K562 (cell line): ENCODE results near the gene AQP5. TPM values are rescaled to one million over a fixed set of nuclear protein-coding genes. Genes with fewer than 3 reads are reported as not detected.

Experiments
- GABPB1 ChIP-seq: sonication (generic); formaldehyde crosslinking; IDR thresholded peaks from 2 replicates; pipeline ENCODE4 v1.8.0; 2022; ENCODE audit warnings: mild to moderate bottlenecking, missing genetic modification reagents
- MIER1 ChIP-seq: fragments of 450-650 bp; IDR thresholded peaks from 2 replicates; pipeline ENCODE4 v1.6.1; 2016; ENCODE audit warnings: antibody characterized with exemption, mild to moderate bottlenecking, low read depth
- POLR2G ChIP-seq: fragments of 200-400 bp; formaldehyde crosslinking; IDR thresholded peaks from 2 replicates; pipeline ENCODE4 v1.6.1; 2017; ENCODE audit warnings: low read depth, mild to moderate bottlenecking, antibody characterized with exemption, low read length, moderate library complexity
- TAF7 ChIP-seq: fragments of 450-650 bp; IDR thresholded peaks from 2 replicates; pipeline ENCODE4 v1.6.1; 2016; ENCODE audit warnings: missing genetic modification characterization, missing compliant biosample characterization
- TEAD4 ChIP-seq, 2 experiments: sonication (generic) in 1 of 2; formaldehyde crosslinking in 1 of 2; IDR thresholded peaks; 2 replicates each; pipeline versions ENCODE4 v1.6.1 to v1.8.0; 2012 to 2022; ENCODE audit warnings: borderline replicate concordance in 1 of 2, inconsistent platforms in 1 of 2, low read length in 1 of 2, mild to moderate bottlenecking in 1 of 2, missing genetic modification reagents in 1 of 2
- polyA plus RNA-seq, 8 experiments: library from polyadenylated mRNA; depleted of rRNA in 4 of 8; stranded (reverse) in 5 of 8; unstranded in 3 of 8; fragments of >200 nt; fragmentation: Nextera tagmentation in 2 of 8; fragmentation: Illumina TruSeq in 1 of 8; extraction: Ambion mirVana in 2 of 8; extraction: Trizol in 1 of 8; gene quantifications; 2 replicates each; pipeline versions ENCODE4 v1.2.1 to v1.2.3, GENCODE V29; 2011 to 2014; ENCODE audit warnings: inconsistent platforms in 1 of 8, missing spikeins in 1 of 8
- total RNA-seq, 7 experiments: library from RNA; depleted of rRNA in 6 of 7; stranded (reverse); fragments of >200 nt in 6 of 7; fragmentation: Illumina TruSeq in 2 of 7; extraction: Trizol in 2 of 7; gene quantifications; 2 replicates each; pipeline versions ENCODE4 v1.2.1 to v1.2.3, GENCODE V29; 2011 to 2021; ENCODE audit warnings: low replicate concordance in 1 of 7
- TF ChIP-seq, protein P1 (sequence below), 2 experiments: fragments of 450-650 bp in 1 of 2; sonication (generic) in 1 of 2; formaldehyde crosslinking in 1 of 2; IDR thresholded peaks; 2 replicates each; pipeline versions ENCODE4 v1.7.1 to v1.9.0; 2016 to 2022; ENCODE audit warnings: inconsistent platforms in 1 of 2, mild to moderate bottlenecking in 1 of 2, missing genetic modification reagents in 1 of 2
- TF ChIP-seq, protein P2 (sequence below), 2 experiments: fragments of 450-650 bp in 1 of 2; sonication (generic) in 1 of 2; formaldehyde crosslinking in 1 of 2; IDR thresholded peaks in 1 of 2; conservative IDR thresholded peaks in 1 of 2; 2 replicates each; pipeline versions ENCODE4 v1.6.1 to v1.8.1; 2016 to 2023; ENCODE audit warnings: mild to moderate bottlenecking in 2 of 2, moderate library complexity in 2 of 2, inconsistent platforms in 1 of 2, missing genetic modification reagents in 1 of 2

Gene AQP5
- total and polyA plus RNA-seq, 9 of the 15 experiments (the other 6 are each of a cell fraction or from before 2014, with no cell fraction given), result not detected

DNA sequence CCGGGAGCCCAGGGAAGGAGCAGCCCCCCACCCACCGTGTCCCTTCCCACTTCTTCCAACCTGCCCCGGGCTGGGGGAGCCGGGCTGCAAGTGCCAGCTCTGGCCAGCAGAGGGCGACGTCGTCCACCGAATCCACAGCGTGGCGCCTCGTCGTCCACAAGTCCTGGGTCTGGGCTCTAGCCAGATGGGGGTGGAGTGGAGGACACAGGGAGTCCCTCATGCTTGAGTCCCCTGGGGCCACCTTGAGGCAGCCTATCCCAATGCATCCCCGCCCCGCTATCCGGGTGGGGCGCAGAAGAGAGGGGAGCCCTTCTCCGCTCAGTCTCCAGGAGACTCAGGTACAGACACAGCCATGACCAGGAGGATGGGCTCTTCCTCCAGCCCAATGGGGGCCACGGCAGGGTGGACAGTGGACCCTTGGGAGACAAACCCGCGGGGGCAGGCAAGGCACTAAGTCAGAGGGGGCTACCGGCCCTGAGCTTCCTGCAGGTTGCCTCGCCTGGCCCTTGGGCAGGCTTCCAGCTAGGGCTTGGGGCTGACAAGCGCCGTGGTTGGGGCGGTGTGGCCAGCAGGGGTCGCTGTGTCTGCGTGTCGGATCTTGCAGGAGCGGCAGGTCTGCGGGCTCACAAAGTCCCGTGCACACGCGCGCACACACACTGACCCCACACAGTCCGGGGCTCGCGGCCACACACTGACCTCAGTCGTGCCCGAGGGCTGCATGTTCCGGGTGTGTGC lies 5.5 kb downstream of the AQP5 start (continued):
- TF ChIP-seq, protein P1, sequence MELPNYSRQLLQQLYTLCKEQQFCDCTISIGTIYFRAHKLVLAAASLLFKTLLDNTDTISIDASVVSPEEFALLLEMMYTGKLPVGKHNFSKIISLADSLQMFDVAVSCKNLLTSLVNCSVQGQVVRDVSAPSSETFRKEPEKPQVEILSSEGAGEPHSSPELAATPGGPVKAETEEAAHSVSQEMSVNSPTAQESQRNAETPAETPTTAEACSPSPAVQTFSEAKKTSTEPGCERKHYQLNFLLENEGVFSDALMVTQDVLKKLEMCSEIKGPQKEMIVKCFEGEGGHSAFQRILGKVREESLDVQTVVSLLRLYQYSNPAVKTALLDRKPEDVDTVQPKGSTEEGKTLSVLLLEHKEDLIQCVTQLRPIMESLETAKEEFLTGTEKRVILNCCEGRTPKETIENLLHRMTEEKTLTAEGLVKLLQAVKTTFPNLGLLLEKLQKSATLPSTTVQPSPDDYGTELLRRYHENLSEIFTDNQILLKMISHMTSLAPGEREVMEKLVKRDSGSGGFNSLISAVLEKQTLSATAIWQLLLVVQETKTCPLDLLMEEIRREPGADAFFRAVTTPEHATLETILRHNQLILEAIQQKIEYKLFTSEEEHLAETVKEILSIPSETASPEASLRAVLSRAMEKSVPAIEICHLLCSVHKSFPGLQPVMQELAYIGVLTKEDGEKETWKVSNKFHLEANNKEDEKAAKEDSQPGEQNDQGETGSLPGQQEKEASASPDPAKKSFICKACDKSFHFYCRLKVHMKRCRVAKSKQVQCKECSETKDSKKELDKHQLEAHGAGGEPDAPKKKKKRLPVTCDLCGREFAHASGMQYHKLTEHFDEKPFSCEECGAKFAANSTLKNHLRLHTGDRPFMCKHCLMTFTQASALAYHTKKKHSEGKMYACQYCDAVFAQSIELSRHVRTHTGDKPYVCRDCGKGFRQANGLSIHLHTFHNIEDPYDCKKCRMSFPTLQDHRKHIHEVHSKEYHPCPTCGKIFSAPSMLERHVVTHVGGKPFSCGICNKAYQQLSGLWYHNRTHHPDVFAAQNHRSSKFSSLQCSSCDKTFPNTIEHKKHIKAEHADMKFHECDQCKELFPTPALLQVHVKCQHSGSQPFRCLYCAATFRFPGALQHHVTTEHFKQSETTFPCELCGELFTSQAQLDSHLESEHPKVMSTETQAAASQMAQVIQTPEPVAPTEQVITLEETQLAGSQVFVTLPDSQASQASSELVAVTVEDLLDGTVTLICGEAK (IDR thresholded peaks at IDR 0.05), result peak; percentile 52; the same call in 1 of the 2 replicates
- TF ChIP-seq, protein P1 (CRISPR knock-in tag; IDR thresholded peaks at IDR 0.05), result no peak
- no peak for TF ChIP-seq TEAD4 (IDR thresholded peaks at IDR 0.05; ENCODE audit: low read length)
- no peak for TF ChIP-seq TEAD4 (CRISPR knock-in tag; IDR thresholded peaks at IDR 0.05; ENCODE audit: borderline replicate concordance)
- no peak for TF ChIP-seq TAF7 (tag)
- TF ChIP-seq, protein P2, sequence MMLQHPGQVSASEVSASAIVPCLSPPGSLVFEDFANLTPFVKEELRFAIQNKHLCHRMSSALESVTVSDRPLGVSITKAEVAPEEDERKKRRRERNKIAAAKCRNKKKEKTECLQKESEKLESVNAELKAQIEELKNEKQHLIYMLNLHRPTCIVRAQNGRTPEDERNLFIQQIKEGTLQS (IDR thresholded peaks at IDR 0.05), result no peak
- TF ChIP-seq, protein P2 (CRISPR knock-in tag; conservative IDR thresholded peaks at IDR 0.05), result 0 out of 2 replicates have a peak, but pooled peaks have one; percentile 7
- peak; percentile 49; the same call in 1 of the 2 replicates for TF ChIP-seq GABPB1 (CRISPR knock-in tag)
- 0 out of 2 replicates have a peak, but pooled peaks have one; percentile 48 for TF ChIP-seq MIER1
- peak; percentile 52; the same call in 1 of the 2 replicates for TF ChIP-seq POLR2G
